ENCODE data around the gene ALKBH6. TPM values are rescaled to one million over a fixed set of nuclear protein-coding genes. Genes with fewer than 3 reads are reported as not detected.

The ALKBH6 gene
- total and polyA plus RNA-seq, 9 of the 15 experiments (the other 6 are each of a cell fraction or from before 2014, with no cell fraction given): 0.67 to 62.0 (median 34.5) TPM

DNA sequence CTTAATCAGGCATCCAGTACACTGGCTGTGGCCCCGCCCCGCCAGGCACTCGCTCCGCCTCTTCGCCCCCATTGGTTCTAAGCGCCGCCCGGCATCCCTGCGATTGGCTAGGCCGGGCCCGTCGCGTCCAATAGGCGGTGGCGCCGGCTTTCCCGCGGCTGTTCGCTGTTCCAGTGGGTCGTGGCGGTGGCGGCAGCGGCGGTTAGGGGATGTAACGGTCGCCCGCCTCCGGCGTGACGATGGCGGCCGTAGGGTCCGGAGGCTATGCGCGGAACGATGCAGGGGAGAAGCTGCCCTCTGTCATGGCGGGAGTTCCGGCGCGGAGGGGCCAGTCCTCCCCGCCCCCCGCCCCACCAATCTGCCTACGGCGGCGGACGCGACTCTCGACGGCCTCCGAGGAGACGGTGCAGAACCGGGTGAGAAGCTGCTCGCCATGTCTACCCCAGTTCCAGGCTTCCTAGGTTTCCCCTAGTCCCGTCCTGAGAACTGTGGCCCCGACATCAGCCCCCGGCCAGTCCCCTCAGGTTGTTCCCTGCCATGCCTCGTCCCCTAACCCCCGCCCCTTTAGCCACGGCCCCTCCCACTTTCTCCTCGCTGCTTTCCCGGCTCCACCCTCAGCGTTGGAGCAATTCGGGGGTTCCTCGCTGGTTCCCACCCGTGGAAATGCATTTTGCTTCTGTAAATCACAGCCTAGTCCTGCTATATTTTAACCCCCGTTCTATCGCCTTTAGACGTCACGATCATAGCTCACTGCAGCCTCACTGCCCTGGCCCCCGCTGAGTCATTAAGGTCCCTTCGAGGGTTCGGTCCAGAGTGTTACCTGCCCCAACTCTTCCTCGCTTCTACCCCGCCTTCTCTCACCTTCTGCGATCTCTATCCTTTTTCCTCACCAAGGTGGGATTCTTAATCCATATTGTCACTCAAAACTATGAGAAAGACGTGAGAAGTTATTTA is 41.0 kb upstream of the ALKBH6 start, which contains the start of gene WDR62 (continued):
- TF ChIP-seq ZBTB43 (CRISPR knock-in tag; IDR thresholded peaks at IDR 0.05): no peak
- peak; percentile 53 for TF ChIP-seq RBBP5 (IDR thresholded peaks at IDR 0.05; ENCODE audit: borderline replicate concordance, insufficient read depth, low read length, poor library complexity, severe bottlenecking)
- TF ChIP-seq ZNF445 (CRISPR knock-in tag; IDR thresholded peaks at IDR 0.05; ENCODE audit: low read depth): no peak
- peak; percentile 60; the same call in 1 of the 2 replicates for TF ChIP-seq NFE2 (IDR thresholded peaks at IDR 0.05; ENCODE audit: low read depth)
- TF ChIP-seq ZNF766 (CRISPR knock-in tag; conservative IDR thresholded peaks at IDR 0.05): no peak
- no peak for TF ChIP-seq KAT7 (CRISPR knock-in tag; IDR thresholded peaks at IDR 0.05; ENCODE audit: borderline replicate concordance)
- peak; percentile 71 for TF ChIP-seq SIN3B (IDR thresholded peaks at IDR 0.05; ENCODE audit: low read depth)
- TF ChIP-seq SMARCC2 (IDR thresholded peaks at IDR 0.05; ENCODE audit: low read depth): no peak
- no peak for TF ChIP-seq MCM2 (IDR thresholded peaks at IDR 0.05; ENCODE audit: low read depth)
- TF ChIP-seq POU5F1 (IDR thresholded peaks at IDR 0.05; ENCODE audit: borderline replicate concordance, low read depth, low read length, partially characterized antibody): no peak
- no peak for TF ChIP-seq KAT2B (IDR thresholded peaks at IDR 0.05; ENCODE audit: low read depth, low read length)
- TF ChIP-seq PHB2 (IDR thresholded peaks at IDR 0.05; ENCODE audit: low read depth): no peak
- TF ChIP-seq ZNF584 (CRISPR knock-in tag; IDR thresholded peaks at IDR 0.05; ENCODE audit: low read depth): no peak
- peak; percentile 12 for TF ChIP-seq CTBP1 (IDR thresholded peaks at IDR 0.05; ENCODE audit: borderline replicate concordance)
- no peak for TF ChIP-seq KLF10 (CRISPR knock-in tag; IDR thresholded peaks at IDR 0.05)
- no peak for TF ChIP-seq ZNF263 (CRISPR knock-in tag; IDR thresholded peaks at IDR 0.05; ENCODE audit: borderline replicate concordance)
- TF ChIP-seq HDAC1 (IDR thresholded peaks at IDR 0.05): peak in 1 of 2 experiments; percentile 97; a peak in 3 of 4 replicates
- no peak for TF ChIP-seq ZNF77 (CRISPR knock-in tag; IDR thresholded peaks at IDR 0.05)
- TF ChIP-seq DACH1 (IDR thresholded peaks at IDR 0.05; ENCODE audit: partially characterized antibody): no peak
- TF ChIP-seq CBFB (CRISPR knock-in tag; IDR thresholded peaks at IDR 0.05): no peak
- TF ChIP-seq E2F1 (CRISPR knock-in tag; IDR thresholded peaks at IDR 0.05): peak; percentile 61; the same call in 1 of the 2 replicates
- 0 out of 2 replicates have a peak, but pooled peaks have one; percentile 24 for TF ChIP-seq NFIC (IDR thresholded peaks at IDR 0.05)
- no peak for TF ChIP-seq FOXK2 (conservative IDR thresholded peaks at IDR 0.05 in 1 of 2, IDR thresholded peaks at IDR 0.05 in 1 of 2; ENCODE audit: low read depth in 2 of 2)
- no peak for TF ChIP-seq SREBF1 (IDR thresholded peaks at IDR 0.05; ENCODE audit: borderline replicate concordance, low read depth, low read length)
- no peak for TF ChIP-seq ZNF165 (CRISPR knock-in tag; IDR thresholded peaks at IDR 0.05; ENCODE audit: borderline replicate concordance)
- peak; percentile 87; the same call in 1 of the 2 replicates for TF ChIP-seq MBD2 (IDR thresholded peaks at IDR 0.05; ENCODE audit: borderline replicate concordance, low read depth)
- no peak for TF ChIP-seq ARID1B (IDR thresholded peaks at IDR 0.05)

Measured in K562 (cell line).